GM18867 (cell line): ENCODE data around the gene RASGEF1B.
A peak's percentile ranks its signal among the peaks of the same experiment; 100 is the strongest.
"Not testable (repeated sequence)": the region's sequence is repeated elsewhere in the genome, so short reads cannot be mapped to it uniquely, and the experiment has no call there.

Experiments
- ATAC-seq: cut with Tn5 transposase; IDR thresholded peaks from one replicate; pipeline ENCODE4 v1.9.1; 2021; ENCODE audit warnings: mild to moderate bottlenecking, moderate library complexity; ENCODE audit not compliant: unreplicated experiment

RASGEF1B gene

DNA sequence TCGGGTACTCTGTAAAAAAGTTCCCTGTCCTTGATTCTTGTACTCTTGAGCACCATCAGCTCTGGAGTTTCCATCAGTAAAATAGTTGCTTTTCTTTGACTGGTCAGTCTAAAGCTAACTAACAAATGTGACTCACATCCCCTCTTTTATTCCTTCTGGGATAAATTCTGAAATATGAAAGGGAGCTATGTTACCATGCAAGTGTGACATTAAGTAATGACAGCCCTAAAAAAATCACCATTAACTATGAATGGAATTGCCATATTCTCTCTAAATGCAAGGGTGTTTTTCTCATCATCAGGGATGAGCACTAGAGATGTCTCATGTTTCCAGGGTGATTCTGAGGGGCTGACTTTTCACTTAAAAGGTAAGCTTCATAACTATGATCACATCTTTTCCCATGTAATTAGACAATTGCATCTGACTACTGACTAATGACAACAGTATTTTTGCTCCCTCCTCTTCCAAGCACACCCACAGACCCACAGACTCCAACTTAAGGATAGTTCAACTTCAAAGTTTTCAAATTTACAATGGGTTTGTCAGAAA lies 26.9 kb upstream of the RASGEF1B start:
- no peak for ATAC-seq

DNA sequence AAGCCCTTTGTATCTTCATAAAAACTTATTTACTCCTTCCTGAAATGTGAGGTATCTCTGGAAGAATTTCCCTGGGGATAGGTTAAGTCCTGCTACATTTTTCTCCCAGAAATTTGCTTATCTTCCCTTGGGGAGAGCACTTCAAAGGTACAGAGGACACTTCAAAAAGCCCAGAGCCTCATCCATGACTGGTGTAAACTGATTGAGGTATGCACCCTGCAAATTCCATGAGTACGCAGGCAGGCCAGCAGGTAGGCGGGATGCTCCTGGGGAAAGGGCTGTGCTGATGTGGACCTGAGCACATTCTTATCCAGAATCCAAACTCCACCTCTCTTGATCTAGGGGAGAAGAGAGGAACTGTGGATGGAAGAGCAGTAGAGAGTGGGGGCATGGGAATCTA lies 26.3 kb upstream of the RASGEF1B start:
- ATAC-seq = no peak

- no peak for ATAC-seq
Observed at GRCh38 chr4:81495345-81495744, 23.6 kb upstream of the RASGEF1B start.

DNA sequence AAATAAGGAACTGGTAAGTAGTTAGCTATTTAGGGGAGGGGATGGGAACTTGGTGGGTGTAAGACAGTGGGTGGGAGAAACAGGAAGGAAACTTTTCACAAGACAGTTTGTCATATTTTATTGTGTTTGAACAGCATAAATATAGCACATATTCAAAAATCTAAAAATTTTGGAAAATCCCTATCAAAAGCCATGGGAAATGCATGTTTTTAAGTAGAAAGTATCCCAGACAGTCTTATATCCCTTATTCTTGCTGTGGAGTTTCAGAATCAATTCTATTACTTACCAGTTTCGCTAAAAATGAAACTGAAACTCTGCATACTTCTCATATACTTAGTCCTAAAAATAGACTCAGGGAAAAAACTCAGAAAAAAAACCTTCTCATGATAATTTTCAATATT lies 22.3 kb upstream of the RASGEF1B start:
- peak; percentile 78 for ATAC-seq

GRCh38 chr4:81492606-81493230 lies 21.0 kb upstream of the RASGEF1B start:
- no peak for ATAC-seq

GRCh38 chr4:81491943-81492342 lies 20.2 kb upstream of the RASGEF1B start:
- ATAC-seq = peak; percentile 63

- no peak for ATAC-seq
Observed at GRCh38 chr4:81490403-81491160, 18.9 kb upstream of the RASGEF1B start.

GRCh38 chr4:81486502-81486901 lies 14.8 kb upstream of the RASGEF1B start:
- no peak for ATAC-seq

DNA sequence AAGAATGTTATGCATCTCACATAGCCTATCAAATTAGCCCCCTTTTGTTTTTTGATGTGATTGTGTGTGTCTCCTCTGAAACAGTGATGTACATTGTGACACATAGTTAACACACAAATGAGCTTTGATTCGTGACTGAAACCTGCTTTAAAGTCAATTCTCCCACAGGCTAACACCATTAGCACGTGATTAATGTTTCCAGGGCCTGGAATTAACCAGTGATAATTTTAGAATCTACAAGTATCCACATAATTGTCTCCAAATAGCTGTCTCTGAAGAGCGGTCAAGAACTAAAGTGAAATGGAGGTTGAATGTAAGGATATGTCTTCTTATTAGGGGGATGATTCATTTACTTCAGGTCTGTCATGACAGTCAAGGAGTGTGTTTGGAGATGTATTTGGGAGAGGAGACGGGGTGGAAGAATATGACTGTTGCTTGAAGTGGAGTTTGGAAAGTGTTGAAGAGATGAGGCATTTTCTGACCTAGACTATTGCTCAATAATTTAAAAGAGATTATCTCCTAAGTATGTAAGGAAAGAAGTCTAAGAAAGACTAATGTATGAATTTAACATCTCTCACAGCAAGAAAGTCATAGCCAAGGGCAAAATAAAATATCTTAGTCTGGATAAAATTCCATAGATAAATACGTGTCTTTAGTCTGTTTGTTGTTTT lies 13.7 kb upstream of the RASGEF1B start:
- no peak for ATAC-seq

DNA sequence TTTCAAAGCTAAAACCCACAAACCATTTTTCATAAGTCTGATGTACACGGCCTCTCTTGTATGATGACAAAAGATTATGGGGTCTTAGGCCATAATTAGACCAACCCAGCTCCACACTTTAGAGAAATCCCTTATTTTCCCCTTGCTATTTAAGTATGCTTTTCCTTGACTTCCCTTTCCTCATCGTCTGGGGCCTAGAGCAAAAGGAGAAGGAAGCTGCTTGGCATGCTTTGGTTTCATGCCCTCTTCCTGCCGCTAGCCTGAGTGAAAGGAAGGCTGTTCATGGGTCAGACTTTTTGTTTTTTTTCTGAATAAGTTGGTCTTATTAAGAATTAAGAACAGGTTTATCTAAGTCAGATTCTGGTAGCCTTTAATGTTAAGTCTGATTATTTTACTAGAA lies 10.6 kb upstream of the RASGEF1B start:
- no peak for ATAC-seq

DNA sequence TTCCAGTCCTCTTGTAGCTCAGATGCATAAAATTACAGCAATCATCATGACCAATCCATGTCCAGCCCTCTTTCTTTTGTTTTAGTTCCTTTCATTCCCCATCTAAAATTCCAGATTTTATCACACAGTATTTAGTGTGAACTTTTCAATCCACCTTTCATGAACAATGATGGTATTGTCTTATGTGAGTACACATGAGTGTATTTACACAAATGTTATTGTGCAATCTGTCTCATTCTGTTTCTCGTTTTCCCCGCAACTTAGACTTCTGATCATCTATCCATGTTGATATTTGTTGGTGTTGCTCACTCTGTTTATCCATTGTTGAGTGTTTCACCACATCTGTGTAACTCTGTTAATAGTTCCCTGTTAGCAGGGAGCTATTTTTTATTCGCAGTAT lies 9.4 kb upstream of the RASGEF1B start:
- ATAC-seq = no peak

DNA sequence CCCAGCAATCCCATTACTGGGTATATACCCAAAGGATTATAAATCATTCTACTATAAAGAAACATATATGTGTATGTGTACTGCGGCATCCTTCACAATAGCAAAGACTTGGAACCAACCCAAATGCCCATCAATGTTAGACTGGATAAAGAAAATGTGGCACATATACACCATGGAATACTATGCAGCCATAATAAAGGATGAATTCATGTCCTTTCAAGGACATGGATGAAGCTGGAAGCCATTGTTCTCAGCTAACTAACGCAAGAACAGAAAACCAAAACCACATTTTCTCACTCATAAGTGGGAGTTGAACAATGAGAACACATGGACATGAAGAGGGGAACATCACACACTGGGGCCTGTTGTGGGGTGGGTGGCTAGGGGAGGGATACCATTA lies 7.9 kb upstream of the RASGEF1B start:
- ATAC-seq = not testable (repeated sequence)

GRCh38 chr4:81473331-81474265 lies 1.9 kb upstream of the RASGEF1B start:
- ATAC-seq = not testable (repeated sequence)

DNA sequence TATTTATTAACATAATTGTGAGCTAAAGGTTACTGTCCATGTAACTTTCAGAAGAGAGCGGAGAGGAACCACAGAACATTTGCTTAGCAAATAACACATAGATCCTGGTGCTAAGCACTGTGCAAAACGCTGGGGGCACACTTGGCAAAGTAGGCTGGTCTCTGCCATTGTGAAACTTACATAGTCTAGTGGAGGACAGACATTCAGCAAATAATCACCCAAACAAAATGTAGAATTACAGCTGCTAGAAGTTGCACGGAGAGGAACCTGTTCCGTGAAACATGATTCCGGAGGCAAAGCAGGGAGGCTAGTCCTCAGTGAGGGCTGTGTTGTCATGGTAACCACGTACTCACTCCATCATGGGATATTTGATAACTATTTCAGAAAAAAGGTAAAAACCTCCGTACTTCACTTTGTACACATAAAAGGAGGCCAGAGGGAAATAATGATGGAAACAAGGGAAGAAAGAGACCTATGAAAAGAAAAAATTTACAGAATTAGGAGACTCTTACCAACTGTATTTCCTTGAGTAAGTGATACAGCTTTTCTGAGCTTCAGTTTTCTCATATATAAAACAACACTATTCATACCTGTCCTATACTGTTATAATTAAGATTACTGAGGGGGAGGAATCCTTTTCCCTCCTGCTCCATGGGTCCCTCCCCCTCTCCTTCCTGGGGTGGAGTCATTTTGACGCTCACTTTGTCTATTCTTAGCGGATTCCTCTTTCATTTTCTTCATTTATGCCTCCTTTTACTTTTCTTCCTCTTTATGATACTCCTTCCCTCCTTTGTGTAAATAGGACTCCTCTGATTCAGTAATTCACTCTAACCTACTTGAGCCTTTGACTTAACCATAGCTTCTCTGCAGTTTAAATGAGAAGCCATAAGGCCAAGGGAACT lies 825 bp upstream of the RASGEF1B start:
- peak; percentile 65 for ATAC-seq

- peak; percentile 23 for ATAC-seq
Observed at GRCh38 chr4:81471298-81471587, 464 bp downstream of the RASGEF1B start.

DNA sequence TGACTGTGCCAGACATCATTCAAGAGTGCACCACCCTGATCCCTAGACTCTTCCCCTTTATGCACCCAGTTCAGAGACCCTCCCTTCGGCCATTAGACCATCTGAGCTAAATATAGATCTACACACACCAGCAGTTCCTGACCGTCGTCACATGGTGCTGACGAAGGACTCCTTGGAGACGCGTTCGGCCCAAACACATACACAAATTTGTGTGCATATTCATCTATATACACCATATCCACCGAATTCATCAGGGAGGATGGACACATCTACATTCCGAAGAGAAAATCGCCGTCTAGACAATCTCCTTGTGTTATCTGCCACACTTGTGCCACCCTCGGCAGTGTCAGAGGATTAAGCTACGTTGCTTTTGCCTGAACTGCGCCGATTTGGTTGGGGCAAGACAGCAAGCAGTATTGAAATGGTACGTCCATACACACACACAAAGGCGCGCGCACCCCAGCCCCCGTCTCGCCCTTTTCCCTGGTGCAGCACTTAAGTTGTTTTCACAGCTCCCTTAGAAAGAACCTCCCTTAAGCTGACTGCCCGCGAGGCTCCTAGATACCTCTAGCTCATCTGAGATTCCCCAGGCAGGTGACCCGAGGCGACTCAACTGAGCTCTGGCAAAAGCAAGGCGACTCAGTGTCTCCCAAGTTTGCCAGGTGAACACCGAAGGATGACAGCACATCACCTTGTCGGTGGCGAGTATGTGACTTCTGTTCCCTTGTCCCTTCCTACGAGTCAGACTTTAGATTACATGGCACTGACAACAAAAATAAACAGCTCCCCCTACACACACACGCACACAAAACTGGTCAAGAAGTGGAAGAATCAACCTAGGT lies 1.0 kb downstream of the RASGEF1B start:
- ATAC-seq = no peak

DNA sequence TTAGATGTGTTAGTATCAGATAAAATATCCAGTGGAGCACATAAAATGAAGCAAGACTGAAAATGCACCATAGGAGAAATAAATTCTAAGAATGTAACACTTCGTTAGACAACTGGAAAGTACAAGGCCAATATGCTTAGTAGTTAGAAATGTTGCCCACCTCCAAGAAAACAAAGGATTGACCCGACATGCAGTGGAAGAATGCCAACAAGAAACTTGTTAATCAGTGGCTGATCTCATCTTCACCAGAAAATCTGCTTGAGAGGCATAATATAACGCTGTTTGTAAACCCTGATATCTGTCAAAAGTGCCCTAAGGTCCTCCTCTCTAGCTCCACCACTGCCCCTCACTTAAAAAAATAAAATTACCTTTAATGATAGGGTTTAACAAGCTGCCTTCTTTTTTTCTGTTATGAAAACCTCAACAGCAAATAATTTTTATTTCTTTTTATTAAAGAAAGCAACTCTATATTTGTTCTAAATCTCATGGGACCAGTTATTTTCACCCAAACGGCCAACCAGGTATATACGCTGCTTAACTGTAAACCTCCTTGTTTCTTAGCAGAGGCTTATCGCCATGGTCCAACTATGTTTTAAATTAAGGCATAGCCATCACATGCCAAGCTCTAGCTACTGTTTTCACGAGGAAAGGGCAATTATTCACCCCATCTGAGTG lies 1.8 kb downstream of the RASGEF1B start:
- ATAC-seq = no peak

DNA sequence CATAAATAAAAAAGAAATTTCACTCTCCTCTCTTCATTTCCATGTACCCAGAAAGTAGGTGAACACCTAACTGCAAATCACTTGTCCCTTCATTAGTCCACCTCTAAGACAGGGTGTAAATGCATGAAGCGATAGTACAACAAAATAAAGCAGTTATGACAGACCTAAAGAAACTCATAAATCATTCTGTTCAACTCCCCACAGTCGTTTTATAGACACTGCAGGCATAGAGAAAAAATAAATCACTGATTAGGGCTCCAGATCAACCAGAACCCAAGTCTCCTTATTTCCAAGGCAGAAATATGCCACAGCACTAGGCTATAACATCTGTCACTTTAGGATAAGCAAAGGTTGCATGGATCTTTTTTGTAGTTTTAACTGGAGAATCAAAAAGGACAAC lies 3.0 kb downstream of the RASGEF1B start:
- ATAC-seq = no peak

DNA sequence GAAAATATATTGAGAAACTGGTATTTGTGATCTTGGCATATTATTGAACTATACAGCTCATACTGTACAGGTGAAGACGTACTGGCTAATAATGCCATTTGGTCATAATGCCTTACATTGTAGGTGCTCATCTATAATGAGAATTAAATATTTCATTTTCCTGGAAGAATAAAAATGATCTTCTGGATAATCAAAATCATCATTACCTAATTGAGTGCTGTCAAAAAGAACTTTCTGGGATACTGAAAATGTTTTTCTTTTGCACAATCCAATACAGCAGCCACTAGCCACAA lies 4.1 kb downstream of the RASGEF1B start:
- ATAC-seq = no peak
